H1 (cell line): ENCODE data around the gene PPARA. TPM values are rescaled to one million over a fixed set of nuclear protein-coding genes. Genes with fewer than 3 reads are reported as not detected.

Source experiments
- CTCF ChIA-PET: fragments of 300-600 bp; sonication (Branson Sonifier 250); formaldehyde crosslinking; loops from one replicate; lab custom pipeline; 2021; ENCODE audit not compliant: partially characterized antibody; lab: Charles Lee
- POLR2A ChIA-PET: fragments of 300-600 bp; sonication (Branson Sonifier 250); formaldehyde crosslinking; loops from one replicate; lab custom pipeline; 2021; ENCODE audit warnings: inconsistent platforms; ENCODE audit not compliant: partially characterized antibody; lab: Charles Lee
- DNase-seq, 2 experiments: peaks; one replicate each; pipeline versions ENCODE4 v3.0.0 to v3.0.0-alpha.2; 2010 to 2022; ENCODE audit warnings: low spot score in 2 of 2, low read depth in 1 of 2, mixed read lengths in 1 of 2
- FAIRE-seq: peaks from 2 replicates; lab custom pipeline; 2011; peaks lifted over from hg19 to GRCh38; lab: Jason Lieb, UNC
- H2AFZ ChIP-seq: 2 replicates; pipeline ENCODE4 v1.8.1; 2012; ENCODE audit warnings: low read length, inconsistent platforms
- H2AK5ac ChIP-seq: 2 replicates; pipeline ENCODE4 v1.6.1; 2013; ENCODE audit warnings: low read depth, low read length
- H2BK120ac ChIP-seq: replicated peaks from 2 replicates; pipeline ENCODE3; 2013; ENCODE audit warnings: low read depth, low read length, inconsistent platforms
- H2BK12ac ChIP-seq: 2 replicates; pipeline ENCODE4 v1.6.1; 2013; ENCODE audit warnings: low read depth, low read length
- H2BK15ac ChIP-seq: 2 replicates; pipeline ENCODE4 v1.6.1; 2013; ENCODE audit warnings: low read length
- H2BK20ac ChIP-seq: 2 replicates; pipeline ENCODE4 v1.6.1; 2013; ENCODE audit warnings: low read length
- H2BK5ac ChIP-seq: 2 replicates; pipeline ENCODE4 v1.6.1; 2013; ENCODE audit warnings: low read depth, low read length
- H3K14ac ChIP-seq: 2 replicates; pipeline ENCODE4 v1.6.1; 2013; ENCODE audit warnings: inconsistent platforms; ENCODE audit not compliant: insufficient read length
- H3K18ac ChIP-seq: 2 replicates; pipeline ENCODE4 v1.6.1; 2013; ENCODE audit warnings: low read length; ENCODE audit errors: extremely low read depth
- H3K23ac ChIP-seq: 2 replicates; pipeline ENCODE4 v1.6.1; 2013; ENCODE audit warnings: inconsistent platforms; ENCODE audit not compliant: insufficient read length
- H3K23me2 ChIP-seq: 2 replicates; pipeline ENCODE4 v1.6.1; 2013; ENCODE audit warnings: low read depth, low read length
- H3K27ac ChIP-seq: 2 replicates; pipeline ENCODE4 v1.6.1; 2011; ENCODE audit warnings: low read depth, low read length, inconsistent platforms
- H3K27me3 ChIP-seq, 4 experiments: replicated peaks in 1 of 4; 1 replicate in 1 of 4; 2 replicates in 3 of 4; pipeline versions ENCODE4 v1.6.1 to v1.8.1; 2011 to 2013; ENCODE audit warnings: low read length in 3 of 4, mild to moderate bottlenecking in 3 of 4, inconsistent platforms in 2 of 4, mixed read lengths in 2 of 4, moderate library complexity in 1 of 4; ENCODE audit not compliant: control insufficient read depth in 3 of 4, insufficient read depth in 3 of 4; ENCODE audit errors: extremely low read depth in 1 of 4
- H3K36me3 ChIP-seq, 4 experiments: 2 replicates each; pipeline versions ENCODE4 v1.6.1 to v1.8.1; 2011 to 2013; ENCODE audit warnings: mild to moderate bottlenecking in 4 of 4, low read length in 3 of 4, moderate library complexity in 2 of 4, control low read depth in 1 of 4, inconsistent platforms in 1 of 4; ENCODE audit not compliant: insufficient read depth in 4 of 4, control insufficient read depth in 2 of 4
- H3K4ac ChIP-seq: replicated peaks from 2 replicates; pipeline ENCODE3; 2013; ENCODE audit warnings: low read length, low read depth, mixed read lengths, inconsistent platforms; ENCODE audit not compliant: insufficient read length
- H3K4me1 ChIP-seq, 4 experiments: replicated peaks in 1 of 4; 1 replicate in 1 of 4; 2 replicates in 3 of 4; pipeline versions ENCODE4 v1.6.1 to v1.8.1; 2011 to 2013; ENCODE audit warnings: low read length in 3 of 4, inconsistent platforms in 2 of 4, mixed read lengths in 1 of 4; ENCODE audit not compliant: insufficient read depth in 4 of 4, control insufficient read depth in 3 of 4
- H3K4me2 ChIP-seq, 2 experiments: 2 replicates each; pipeline versions ENCODE4 v1.6.1 to v1.8.1; 2011 to 2013; ENCODE audit warnings: low read depth in 2 of 2, low read length in 2 of 2, control low read depth in 1 of 2, inconsistent platforms in 1 of 2, mild to moderate bottlenecking in 1 of 2; ENCODE audit not compliant: insufficient read depth in 1 of 2
- H3K4me3 ChIP-seq, 4 experiments: fragments of 200-600, 300-600 bp in 1 of 4; sonication (generic), shearing (Covaris generic), sonication (Bioruptor Twin) in 1 of 4; 2 replicates each; pipeline versions ENCODE4 v1.5.1 to v1.8.1; 2011 to 2016; ENCODE audit warnings: low read length in 4 of 4, low read depth in 3 of 4, control low read depth in 2 of 4, inconsistent platforms in 2 of 4, mild to moderate bottlenecking in 2 of 4, mixed read lengths in 1 of 4, moderate library complexity in 1 of 4; ENCODE audit not compliant: insufficient read depth in 2 of 4; ENCODE audit errors: extremely low read depth in 1 of 4
- H3K56ac ChIP-seq: replicated peaks from 2 replicates; pipeline ENCODE3; 2013; ENCODE audit warnings: low read depth, mild to moderate bottlenecking, mixed read lengths, low read length, inconsistent platforms; ENCODE audit not compliant: insufficient read length
- H3K79me1 ChIP-seq: 2 replicates; pipeline ENCODE4 v1.6.1; 2013; ENCODE audit warnings: low read depth, low read length, control low read depth
- H3K79me2 ChIP-seq, 2 experiments: 2 replicates each; pipeline versions ENCODE4 v1.6.1 to v1.8.1; 2012 to 2013; ENCODE audit warnings: low read length in 2 of 2, mild to moderate bottlenecking in 2 of 2, inconsistent platforms in 1 of 2; ENCODE audit not compliant: insufficient read depth in 2 of 2, control insufficient read depth in 1 of 2
- H3K9ac ChIP-seq, 4 experiments: replicated peaks in 1 of 4; 1 replicate in 1 of 4; 2 replicates in 3 of 4; pipeline versions ENCODE4 v1.6.1 to v1.8.1; 2011 to 2013; ENCODE audit warnings: low read depth in 3 of 4, low read length in 3 of 4, control low read depth in 2 of 4, mild to moderate bottlenecking in 2 of 4, moderate library complexity in 2 of 4, inconsistent platforms in 1 of 4; ENCODE audit errors: extremely low read depth in 1 of 4
- H3K9me3 ChIP-seq, 2 experiments: 2 replicates each; pipeline versions ENCODE4 v1.6.1 to v1.8.1; 2012 to 2013; ENCODE audit warnings: mild to moderate bottlenecking in 2 of 2, moderate library complexity in 2 of 2, control low read depth in 1 of 2, inconsistent platforms in 1 of 2, low read depth in 1 of 2, low read length in 1 of 2, mixed read lengths in 1 of 2; ENCODE audit not compliant: insufficient read depth in 2 of 2
- H4K20me1 ChIP-seq, 2 experiments: replicated peaks in 1 of 2; 2 replicates each; pipeline versions ENCODE3 to v1.8.1; 2011 to 2013; ENCODE audit warnings: inconsistent platforms in 2 of 2, low read length in 2 of 2, mild to moderate bottlenecking in 1 of 2; ENCODE audit not compliant: insufficient read depth in 2 of 2, control insufficient read depth in 1 of 2
- H4K5ac ChIP-seq: 2 replicates; pipeline ENCODE4 v1.6.1; 2013; ENCODE audit warnings: low read length, low read depth, mixed read lengths, inconsistent platforms; ENCODE audit not compliant: insufficient read length
- H4K8ac ChIP-seq: 2 replicates; pipeline ENCODE4 v1.8.0; 2013; ENCODE audit warnings: mild to moderate bottlenecking, moderate library complexity, low read length, inconsistent platforms; ENCODE audit not compliant: insufficient read depth; ENCODE audit errors: extremely low read depth
- H4K91ac ChIP-seq: replicated peaks from 2 replicates; pipeline ENCODE3; 2013; ENCODE audit warnings: low read length, mixed read lengths, inconsistent platforms; ENCODE audit not compliant: insufficient read length
- CBX5 ChIP-seq: fragments of 300-800, 300-1000 bp; sonication (generic); IDR thresholded peaks from 2 replicates; pipeline ENCODE4 v1.7.1; 2016; ENCODE audit warnings: antibody characterized with exemption, low read length, low read depth
- CBX8 ChIP-seq: fragments of 300-800, 300-1000 bp; sonication (generic); IDR thresholded peaks from 2 replicates; pipeline ENCODE4 v1.7.1; 2016; ENCODE audit warnings: low read depth, low read length, borderline replicate concordance
- CTBP2 ChIP-seq: IDR thresholded peaks from 2 replicates; pipeline ENCODE4 v1.7.0; 2011; ENCODE audit warnings: borderline replicate concordance, mild to moderate bottlenecking, moderate library complexity, mixed read lengths, low read length; ENCODE audit not compliant: insufficient read depth, insufficient read length
- EGR1 ChIP-seq: IDR thresholded peaks from 2 replicates; pipeline ENCODE4 v1.6.1; 2011; ENCODE audit warnings: low read depth, low read length, borderline replicate concordance
- SIRT6 ChIP-seq: IDR thresholded peaks from one replicate; pipeline ENCODE4 v1.7.1; 2012; ENCODE audit warnings: low read length, inconsistent platforms
- WGBS, 2 experiments: shearing (Covaris generic) in 1 of 2; methylation state at CpG; one replicate each; pipeline versions ENCODE4 v1.1.6 to v1.1.7; 2013 to 2015; ENCODE audit warnings: low lambda C conversion rate in 2 of 2, mixed read lengths in 2 of 2, inconsistent platforms in 1 of 2, low coverage in 1 of 2, missing lambda C conversion rate in 1 of 2; ENCODE audit not compliant: insufficient replicate concordance in 2 of 2, insufficient coverage in 1 of 2, insufficient read length in 1 of 2; ENCODE audit errors: extremely low coverage in 1 of 2, missing lambda C conversion rate in 1 of 2; 5-methylcytosine and 5-hydroxymethylcytosine counted together
- polyA plus RNA-seq, 7 experiments: library from polyadenylated mRNA; depleted of rRNA in 3 of 7; stranded (reverse) in 5 of 7; unstranded in 2 of 7; fragments of >200 nt in 5 of 7; fragments of 200-250 nt in 2 of 7; gene quantifications; 1 replicate in 5 of 7; 2 replicates in 1 of 7; 4 replicates in 1 of 7; pipeline versions ENCODE4 v1.2.1 to v1.2.3, GENCODE V29; 2011 to 2013; ENCODE audit warnings: missing spikeins in 2 of 7, mixed read lengths in 2 of 7
- total RNA-seq: library from RNA; stranded (reverse); fragmentation: NEBNext Ultra II Directional; extraction: Animal tissue kit (Norgen Biotek cat#: 25700); gene quantifications from 2 replicates; pipeline ENCODE4 v1.2.1, GENCODE V29; 2021

PPARA gene
- total and polyA plus RNA-seq, 2 of the 8 experiments (the other 6 are each of a cell fraction or from before 2014, with no cell fraction given): 3.1 to 8.2 TPM

DNA sequence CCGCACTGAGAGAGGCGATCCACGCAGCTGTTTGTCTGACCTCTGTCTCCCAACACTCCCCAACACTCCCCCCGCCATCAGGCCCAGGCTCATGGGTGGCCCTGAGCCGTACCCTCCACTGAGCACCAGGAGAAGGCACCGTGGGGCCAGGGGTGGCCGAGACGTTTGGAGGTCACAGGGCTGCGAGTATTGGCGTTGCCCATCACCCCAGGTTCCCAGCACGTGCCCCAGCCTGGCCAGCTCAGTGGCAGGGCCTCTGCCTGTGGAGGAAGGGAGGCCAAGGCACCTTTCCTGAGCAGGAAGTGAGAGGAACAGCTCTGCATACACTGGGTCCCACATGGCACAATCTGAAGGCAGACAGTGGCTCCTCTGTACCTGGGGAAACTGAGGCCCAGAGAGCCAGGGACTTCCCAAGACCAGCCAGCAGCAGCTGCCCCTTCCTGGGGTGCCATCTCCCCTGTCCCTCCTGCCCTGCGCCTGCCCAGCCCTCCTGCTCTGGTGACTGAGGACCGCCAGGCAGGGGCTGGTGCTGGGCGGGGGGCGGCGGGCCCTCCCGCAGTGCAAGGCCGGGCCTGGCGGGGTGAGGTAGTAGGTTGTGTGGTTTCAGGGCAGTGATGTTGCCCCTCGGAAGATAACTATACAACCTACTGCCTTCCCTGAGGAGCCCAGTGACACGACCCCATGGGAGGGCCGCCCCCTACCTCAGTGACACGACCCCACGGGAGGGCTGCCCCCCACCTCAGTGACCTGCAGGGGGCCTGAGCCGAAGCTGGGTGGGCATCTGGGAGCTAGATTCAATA is 37.0 kb upstream of the PPARA start:
- 92% methylated on average over 23 of the region's 25 CpGs; no CpG with 5 or more reads in 1 of the 2 experiments for WGBS, 2 experiments
- DNase-seq (no peak), FAIRE-seq (no peak)
- Histone ChIP-seq H3K23ac (no peak overlapping the region), H3K9ac (no peak overlapping the region), H4K5ac (no peak overlapping the region), H3K79me1 (no peaks in the 10 kb centered on the region), H3K27ac (no peak overlapping the region), H3K4me2 (no peak overlapping the region), H3K18ac (no peak overlapping the region), H3K56ac (no peak overlapping the region), H3K36me3 (no peaks in the 10 kb centered on the region; a peak in 1 of 8 replicates), H3K27me3 (no peaks in the 10 kb centered on the region; a peak in 1 of 7 replicates), H4K91ac (no peak overlapping the region), H3K14ac (no peak overlapping the region), H2BK120ac (no peak overlapping the region), H3K4me1 (peaks cover 0 to 16% (median 11%) of the 10 kb centered on the region in 4 experiments; a peak in 6 of 7 replicates), H2AFZ (no peak overlapping the region), H4K20me1 (peaks cover 0 to 1% of the 10 kb centered on the region in 2 experiments), H2BK15ac (no peak overlapping the region), H4K8ac (no peak overlapping the region), H2BK20ac (no peak overlapping the region), H3K79me2 (no peaks in the 10 kb centered on the region), H3K23me2 (no peaks in the 10 kb centered on the region), H2AK5ac (no peak overlapping the region; the same call in 1 of the 2 replicates), H2BK5ac (no peak overlapping the region), H3K4me3 (no peak overlapping the region), H3K4ac (no peak overlapping the region), H3K9me3 (no peaks in the 10 kb centered on the region), H2BK12ac (no peak overlapping the region)
- CTCF ChIA-PET: interaction anchor here (0.6 to 10.9 kb wide), 12 partner anchors 8 to 122 kb away, joined by 3 to 147 read pairs (median 3); no protein-coding TSS in a partner anchor
- TF ChIP-seq EGR1 (no peak), CTBP2 (no peak), SIRT6 (no peak), CBX8 (no peak), CBX5 (no peak)
- POLR2A ChIA-PET: interaction anchor here (0.6 to 1.2 kb wide), 2 partner anchors 52 to 210 kb away, joined by 3 read pairs; no protein-coding TSS in a partner anchor
